ENCODE data around the gene EGR2. TPM values are rescaled to one million over a fixed set of nuclear protein-coding genes. Genes with fewer than 3 reads are reported as not detected.

EGR2 gene
- total RNA-seq, 1 experiment from 2014 or later = 0.82 TPM

- TF ChIP-seq TCF7L2 (IDR thresholded peaks at IDR 0.05; ENCODE audit: low read depth, low read length) = no peak
Measured at GRCh38 chr10:62819141-62819920, 3.2 kb upstream of the EGR2 start (continued).

- H3K36me3 ChIP-seq (ENCODE audit: control insufficient read depth, insufficient read depth, low read length) = no peaks in the 10 kb centered on the region
- intact Hi-C loops (cut with micrococcal nuclease; ENCODE audit: unreplicated experiment) = loop anchor here (2.0 to 10.0 kb wide), 4 partner anchors 224 to 554 kb away; partner anchors contain the start of gene RTKN2
- no peak overlapping the region for H3K27ac ChIP-seq (ENCODE audit: low read length)
- no TSS peak for BruUV-seq (replicated peaks)
- TF ChIP-seq POLR2AphosphoS5 (IDR thresholded peaks at IDR 0.05; ENCODE audit: low read depth, low read length) (no peak), CTCF (IDR thresholded peaks at IDR 0.05) (no peak; the same call in 1 of the 2 replicates), TCF7L2 (IDR thresholded peaks at IDR 0.05; ENCODE audit: low read depth, low read length) (no peak), SIN3A (IDR thresholded peaks at IDR 0.05; ENCODE audit: borderline replicate concordance, insufficient read depth, low read depth, low read length) (no peak), REST (IDR thresholded peaks at IDR 0.05; ENCODE audit: insufficient read depth in 1 of 2, low read depth in 2 of 2, low read length in 1 of 2) (no peak)
- H3K4me3 ChIP-seq (ENCODE audit: low read depth in 2 of 2, low read length in 2 of 2) = peak overlapping the region; percentile 68 to 87
- CTCF ChIA-PET = interaction anchor here (0.6 to 1.5 kb wide), 5 partner anchors 164 to 265 kb away, joined by 3 to 15 read pairs (median 5); no protein-coding TSS in a partner anchor
- H3K4me1 ChIP-seq (ENCODE audit: control insufficient read depth, insufficient read depth, low read length) = peaks cover 11% of the 10 kb centered on the region
- in situ Hi-C loops (cut with HindIII; ENCODE audit: low pct_unique_long_range_greater_than_20kb, low sequenced_read_pairs) = no loop called here
- peaks cover 47% of the 10 kb centered on the region for H3K27me3 ChIP-seq (ENCODE audit: control insufficient read depth, insufficient read depth, low read length)
- POLR2A ChIA-PET = no interaction called here
- ATAC-seq (no peak), DNase-seq (ENCODE audit: low read depth, low spot score) (no peak)
- no peaks in the 10 kb centered on the region for H3K9me3 ChIP-seq (ENCODE audit: control insufficient read depth, insufficient read depth, low read depth, low read length)
Measured at GRCh38 chr10:62818426-62819011, 2.4 kb upstream of the EGR2 start.

GRCh38 chr10:62817766-62818425 lies 1.7 kb upstream of the EGR2 start:
- Histone ChIP-seq H3K36me3 (ENCODE audit: control insufficient read depth, insufficient read depth, low read length) (no peaks in the 10 kb centered on the region), H3K27ac (ENCODE audit: low read length) (no peak overlapping the region), H3K9me3 (ENCODE audit: control insufficient read depth, insufficient read depth, low read depth, low read length) (no peaks in the 10 kb centered on the region), H3K4me1 (ENCODE audit: control insufficient read depth, insufficient read depth, low read length) (peaks cover 11% of the 10 kb centered on the region), H3K27me3 (ENCODE audit: control insufficient read depth, insufficient read depth, low read length) (peaks cover 43% of the 10 kb centered on the region), H3K4me3 (ENCODE audit: low read depth in 2 of 2, low read length in 2 of 2) (peak overlapping the region; percentile 68 to 87)
- CTCF ChIA-PET = interaction anchor here (0.6 to 1.5 kb wide), 9 partner anchors 36 to 902 kb away, joined by 3 to 15 read pairs (median 5); no protein-coding TSS in a partner anchor
- in situ Hi-C loops (cut with HindIII; ENCODE audit: low pct_unique_long_range_greater_than_20kb, low sequenced_read_pairs) = no loop called here
- no TSS peak for BruUV-seq (replicated peaks)
- POLR2A ChIA-PET = interaction anchor here (0.6 kb wide), 1 partner anchor 321 kb away, joined by 3 read pairs; no protein-coding TSS in a partner anchor
- intact Hi-C loops (cut with micrococcal nuclease; ENCODE audit: unreplicated experiment) = loop anchor here (2.0 to 10.0 kb wide), 4 partner anchors 223 to 553 kb away; partner anchors contain the start of gene RTKN2
- DNase-seq (ENCODE audit: low read depth, low spot score) = no peak
- TF ChIP-seq POLR2AphosphoS5 (IDR thresholded peaks at IDR 0.05; ENCODE audit: low read depth, low read length) (no peak), REST (IDR thresholded peaks at IDR 0.05; ENCODE audit: insufficient read depth in 1 of 2, low read depth in 2 of 2, low read length in 1 of 2) (peak in 1 of 2 experiments; percentile 48; a peak in 1 of 4 replicates), CTCF (IDR thresholded peaks at IDR 0.05) (peak; percentile 94)
- peak; percentile 78 for ATAC-seq

Measured in Panc1 (cell line).